Lung (tissue), 12 donors: Measurements from ENCODE around the gene SOX18. TPM values are rescaled to one million over a fixed set of nuclear protein-coding genes. Genes with fewer than 3 reads are reported as not detected.

Source experiments
- ATAC-seq: fragments of 200-7000 bp; cut with Tn5 transposase; one replicate; pipeline ENCODE4 v1.9.1; 2020; ENCODE audit warnings: moderate number of reproducible peaks; ENCODE audit not compliant: insufficient read depth, low FRiP score
- DNase-seq, 3 donors: peaks; one replicate each; pipeline ENCODE4 v3.0.0-alpha.2; 2013 to 2017
- H3K27ac ChIP-seq, 2 donors: one replicate each; pipeline ENCODE4 v1.5.1; 2013; ENCODE audit warnings: mild to moderate bottlenecking in 2 of 2, moderate library complexity in 2 of 2, control low read depth in 1 of 2, inconsistent platforms in 1 of 2, low read depth in 1 of 2, low read length in 1 of 2
- H3K27me3 ChIP-seq, 3 donors: one replicate each; pipeline ENCODE4 v1.5.1; 2013; ENCODE audit warnings: low read length in 2 of 3; ENCODE audit not compliant: control insufficient read depth in 3 of 3, insufficient read depth in 3 of 3
- H3K36me3 ChIP-seq, 4 donors: one replicate each; pipeline ENCODE4 v1.5.1; 2013; ENCODE audit warnings: low read length in 4 of 4, mild to moderate bottlenecking in 1 of 4, moderate library complexity in 1 of 4; ENCODE audit not compliant: control insufficient read depth in 4 of 4, insufficient read depth in 4 of 4
- H3K4me1 ChIP-seq, 5 donors: one replicate each; pipeline ENCODE4 v1.5.1; 2013; ENCODE audit warnings: low read length in 5 of 5, mild to moderate bottlenecking in 2 of 5, moderate library complexity in 1 of 5; ENCODE audit not compliant: control insufficient read depth in 5 of 5, insufficient read depth in 5 of 5
- H3K4me3 ChIP-seq: one replicate; pipeline ENCODE4 v1.5.1; 2013; ENCODE audit warnings: mild to moderate bottlenecking, control low read depth, moderate library complexity
- H3K9ac ChIP-seq, 2 donors: one replicate each; pipeline ENCODE4 v1.5.1; 2013; ENCODE audit warnings: low read length in 2 of 2, control low read depth in 1 of 2; ENCODE audit not compliant: insufficient read depth in 1 of 2
- H3K9me3 ChIP-seq, 4 donors: one replicate each; pipeline ENCODE4 v1.5.1; 2013; ENCODE audit warnings: low read length in 3 of 4, mild to moderate bottlenecking in 1 of 4, moderate library complexity in 1 of 4; ENCODE audit not compliant: control insufficient read depth in 4 of 4, insufficient read depth in 3 of 4
- WGBS, 2 donors: extraction: QIAGEN DNeasy Blood & Tissue Kit; methylation state at CpG; one replicate each; pipeline ENCODE4 v1.1.7; 2013; 5-methylcytosine and 5-hydroxymethylcytosine counted together
- polyA plus RNA-seq, 2 donors: library from polyadenylated mRNA; stranded (reverse); fragments of 200-250 nt; gene quantifications; one replicate each; pipeline ENCODE4 v1.2.1, GENCODE V29; 2013
- total RNA-seq, 2 donors: library from RNA; depleted of rRNA in 1 of 2; stranded (reverse); fragments of >200 nt in 1 of 2; gene quantifications; one replicate each; pipeline ENCODE4 v1.2.1, GENCODE V29; 2014 to 2021
- TF ChIP-seq, protein P1 (sequence below): IDR thresholded peaks from 2 replicates; pipeline ENCODE4 v1.5.1; 2012; ENCODE audit warnings: mild to moderate bottlenecking; ENCODE audit errors: control extremely low read depth, extremely low read depth
- donor health status: control.
- donor health status: control.
- donor health status: Bipolar disorder and iron deficiency.
- donor health status: healthy.
- donor health status: DM: yes; HTN: yes; CAD: no.

Gene SOX18
- total and polyA plus RNA-seq, 4 donors = 12.1 to 52.2 (median 29.3) TPM

DNA sequence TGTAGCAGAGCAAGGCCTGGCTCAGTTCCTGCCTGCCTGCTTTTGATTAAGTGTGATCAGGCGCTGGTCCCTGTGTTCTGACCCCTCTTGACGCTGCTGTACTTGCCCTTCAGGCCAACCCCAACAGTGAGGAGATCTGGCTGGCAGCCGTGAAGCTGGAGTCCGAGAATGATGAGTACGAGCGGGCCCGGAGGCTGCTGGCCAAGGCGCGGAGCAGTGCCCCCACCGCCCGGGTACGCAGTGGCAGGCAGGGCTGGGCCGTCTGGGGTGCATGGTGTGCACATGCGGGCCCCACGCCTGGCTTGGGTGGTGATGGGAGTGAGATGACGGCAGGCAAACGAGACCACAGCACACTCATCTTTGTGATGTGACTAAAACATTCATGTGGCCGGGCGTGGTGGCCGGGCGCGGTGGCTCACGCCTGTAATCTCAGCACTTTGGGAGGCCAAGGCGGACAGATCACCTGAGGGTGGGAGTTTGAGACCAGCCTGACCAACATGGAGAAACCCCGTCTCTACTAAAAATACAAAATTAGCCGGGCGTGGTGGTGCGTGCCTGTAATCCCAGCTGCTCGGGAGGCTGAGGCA is 23.5 kb downstream of the SOX18 start:
- Histone ChIP-seq H3K27ac (no peak overlapping the region), H3K36me3 (peaks cover 33 to 80% (median 44%) of the 10 kb centered on the region in 4 donors), H3K4me3 (no peak overlapping the region), H3K27me3 (no peaks in the 10 kb centered on the region), H3K9me3 (peaks cover 0 to 2% (median 0%) of the 10 kb centered on the region in 4 donors), H3K9ac (no peak overlapping the region), H3K4me1 (no peaks in the 10 kb centered on the region)
- 95 to 96% methylated on average over 29 of the region's 29 CpGs for WGBS, 2 donors
- DNase-seq (no peak), ATAC-seq (no peak)
- TF ChIP-seq, protein P1, sequence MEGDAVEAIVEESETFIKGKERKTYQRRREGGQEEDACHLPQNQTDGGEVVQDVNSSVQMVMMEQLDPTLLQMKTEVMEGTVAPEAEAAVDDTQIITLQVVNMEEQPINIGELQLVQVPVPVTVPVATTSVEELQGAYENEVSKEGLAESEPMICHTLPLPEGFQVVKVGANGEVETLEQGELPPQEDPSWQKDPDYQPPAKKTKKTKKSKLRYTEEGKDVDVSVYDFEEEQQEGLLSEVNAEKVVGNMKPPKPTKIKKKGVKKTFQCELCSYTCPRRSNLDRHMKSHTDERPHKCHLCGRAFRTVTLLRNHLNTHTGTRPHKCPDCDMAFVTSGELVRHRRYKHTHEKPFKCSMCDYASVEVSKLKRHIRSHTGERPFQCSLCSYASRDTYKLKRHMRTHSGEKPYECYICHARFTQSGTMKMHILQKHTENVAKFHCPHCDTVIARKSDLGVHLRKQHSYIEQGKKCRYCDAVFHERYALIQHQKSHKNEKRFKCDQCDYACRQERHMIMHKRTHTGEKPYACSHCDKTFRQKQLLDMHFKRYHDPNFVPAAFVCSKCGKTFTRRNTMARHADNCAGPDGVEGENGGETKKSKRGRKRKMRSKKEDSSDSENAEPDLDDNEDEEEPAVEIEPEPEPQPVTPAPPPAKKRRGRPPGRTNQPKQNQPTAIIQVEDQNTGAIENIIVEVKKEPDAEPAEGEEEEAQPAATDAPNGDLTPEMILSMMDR = no peak

DNA sequence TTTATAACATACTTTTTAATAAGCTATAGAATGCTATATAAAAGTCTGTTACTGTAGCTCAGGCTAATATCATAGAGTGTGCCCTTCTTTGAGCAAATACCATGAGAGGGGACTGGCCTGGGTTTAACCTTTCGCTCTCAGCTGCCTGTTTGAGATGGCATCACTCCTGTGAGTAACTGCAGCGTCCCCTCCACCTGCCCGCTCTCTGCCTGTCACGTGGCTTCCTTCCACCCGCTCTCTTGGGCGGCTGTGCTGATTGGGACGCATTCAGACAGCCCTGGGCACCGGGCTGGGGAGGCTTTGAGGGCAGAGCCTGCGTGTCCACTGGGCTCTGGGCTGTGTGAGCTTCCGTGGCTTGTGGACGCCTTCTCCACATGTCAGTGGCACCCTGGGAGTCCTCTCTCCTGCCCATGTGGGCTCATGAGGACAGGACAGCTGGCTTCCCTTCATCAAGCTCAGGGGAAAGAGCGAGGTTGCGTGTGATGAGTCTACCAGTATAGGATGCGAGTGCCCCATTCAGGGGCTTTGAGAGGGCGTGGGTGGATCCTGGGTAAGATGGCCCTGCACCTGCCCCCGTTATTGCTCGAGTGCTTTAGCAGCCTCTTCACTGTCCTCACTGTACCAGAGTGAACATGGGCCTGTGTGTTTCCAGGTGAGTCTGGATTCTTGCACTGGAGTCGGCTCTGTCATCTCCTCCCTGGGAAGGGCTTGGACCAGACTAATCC is 24.2 kb downstream of the SOX18 start:
- WGBS, 2 donors = 94 to 96% methylated on average over 18 of the region's 18 CpGs
- Histone ChIP-seq H3K9ac (no peak overlapping the region), H3K27ac (no peak overlapping the region), H3K4me1 (no peaks in the 10 kb centered on the region), H3K9me3 (peaks cover 0 to 2% (median 0%) of the 10 kb centered on the region in 4 donors), H3K36me3 (peaks cover 28 to 77% (median 42%) of the 10 kb centered on the region in 4 donors), H3K27me3 (no peaks in the 10 kb centered on the region), H3K4me3 (no peak overlapping the region)
- no peak for ATAC-seq
- TF ChIP-seq, protein P1 = no peak
- DNase-seq = no peak

DNA sequence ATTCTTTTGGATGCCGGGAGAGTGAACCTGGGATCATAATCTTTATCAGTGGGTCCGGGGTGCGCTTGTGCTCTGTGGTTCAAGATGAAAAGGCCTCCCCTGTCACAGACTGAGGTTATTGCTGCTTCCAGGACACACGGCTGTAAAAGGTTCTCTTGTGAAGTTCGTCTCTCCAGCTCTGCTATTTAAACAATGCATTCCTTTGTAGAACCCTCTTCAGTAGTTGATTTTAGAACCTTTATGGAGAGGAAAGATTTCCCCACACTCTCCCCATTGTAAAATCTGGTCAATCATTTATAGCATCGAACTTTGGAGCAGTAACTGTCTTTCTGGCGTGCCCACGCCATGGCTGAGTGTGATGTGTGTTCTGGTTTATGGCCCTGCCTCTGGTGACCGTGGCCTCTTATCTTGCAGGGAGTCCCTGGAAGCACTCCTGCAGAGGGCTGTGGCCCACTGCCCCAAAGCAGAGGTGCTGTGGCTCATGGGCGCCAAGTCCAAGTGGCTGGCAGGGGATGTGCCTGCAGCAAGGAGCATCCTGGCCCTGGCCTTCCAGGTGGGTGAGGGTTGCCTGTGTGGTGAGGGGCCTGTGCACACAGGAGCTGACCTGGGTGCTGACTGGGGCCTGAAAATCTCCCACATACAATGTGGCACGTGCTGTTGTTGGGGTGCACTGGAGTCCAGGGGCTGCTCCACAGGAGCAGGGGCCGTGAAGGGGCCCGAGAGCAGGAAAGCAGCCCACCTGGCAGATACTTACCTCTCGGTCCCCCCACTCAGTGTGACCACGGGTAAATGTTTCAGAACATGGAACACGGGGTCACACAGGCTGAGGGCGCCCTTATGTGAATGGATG is 25.1 kb downstream of the SOX18 start:
- H3K9ac ChIP-seq = no peak overlapping the region
- no peak for DNase-seq
- peaks cover 0 to 2% (median 0%) of the 10 kb centered on the region in 4 donors for H3K9me3 ChIP-seq
- no peaks in the 10 kb centered on the region for H3K27me3 ChIP-seq
- H3K4me3 ChIP-seq = no peak overlapping the region
- peaks cover 28 to 74% (median 41%) of the 10 kb centered on the region in 4 donors for H3K36me3 ChIP-seq
- TF ChIP-seq, protein P1 = no peak
- ATAC-seq = no peak
- 90 to 93% methylated on average over 17 of the region's 17 CpGs for WGBS, 2 donors
- H3K4me1 ChIP-seq = no peaks in the 10 kb centered on the region
- H3K27ac ChIP-seq = no peak overlapping the region
